T-cell (primary cell): Measurements from ENCODE around the gene IL1RAPL2. TPM values are rescaled to one million over a fixed set of nuclear protein-coding genes. Genes with fewer than 3 reads are reported as not detected.

Experiments
- ATAC-seq, 4 experiments: fragments of 200-7000 bp in 3 of 4; fragments of 150-1000 bp in 1 of 4; cut with Tn5 transposase; replicated peaks in 1 of 4; 1 replicate in 3 of 4; 2 replicates in 1 of 4; pipeline ENCODE4 v1.10.0; 2021; ENCODE audit warnings: moderate library complexity in 3 of 4, mild to moderate bottlenecking in 2 of 4, moderate number of reproducible peaks in 1 of 4
- CTCF ChIA-PET, 2 donors: fragments of 300-600 bp; sonication (Branson Sonifier 250); formaldehyde crosslinking; loops; one replicate each; lab custom pipeline; 2022; ENCODE audit warnings: antibody characterized with exemption in 2 of 2; lab: Charles Lee
- POLR2A ChIA-PET, 2 donors: fragments of 300-600 bp; sonication (Branson Sonifier 250); formaldehyde crosslinking; loops; one replicate each; lab custom pipeline; 2022; ENCODE audit warnings: antibody characterized with exemption in 2 of 2; lab: Charles Lee
- DNase-seq, 35 experiments: peaks; one replicate each; pipeline versions ENCODE4 v3.0.0 to v3.0.0-alpha.2; 2013 to 2023
- H3K27ac ChIP-seq: one replicate; pipeline ENCODE4 v1.5.1; 2013; ENCODE audit warnings: low read length
- H3K27me3 ChIP-seq, 2 experiments: replicated peaks in 1 of 2; 1 replicate in 1 of 2; 2 replicates in 1 of 2; pipeline versions ENCODE4 v1.6.1 to v1.7.0; 2013; ENCODE audit warnings: low read length in 1 of 2, mixed read lengths in 1 of 2; ENCODE audit not compliant: control insufficient read depth in 2 of 2, insufficient read depth in 2 of 2; ENCODE audit errors: extremely low read depth in 1 of 2
- H3K36me3 ChIP-seq, 2 donors: 1 replicate in 1 of 2; 2 replicates in 1 of 2; pipeline versions ENCODE4 v1.6.1 to v1.7.0; 2013; ENCODE audit warnings: low read length in 1 of 2; ENCODE audit not compliant: control insufficient read depth in 2 of 2, insufficient read depth in 1 of 2; ENCODE audit errors: extremely low read depth in 1 of 2
- H3K4me1 ChIP-seq, 2 experiments: 1 replicate in 1 of 2; 2 replicates in 1 of 2; pipeline versions ENCODE4 v1.6.1 to v1.7.0; 2013; ENCODE audit warnings: low read length in 2 of 2, mixed read lengths in 1 of 2; ENCODE audit not compliant: insufficient read depth in 2 of 2, control insufficient read depth in 1 of 2; ENCODE audit errors: extremely low read depth in 1 of 2
- H3K4me3 ChIP-seq, 2 donors: 1 replicate in 1 of 2; 2 replicates in 1 of 2; pipeline versions ENCODE4 v1.5.1 to v1.7.0; 2013; ENCODE audit warnings: mild to moderate bottlenecking in 2 of 2, low read length in 1 of 2, moderate library complexity in 1 of 2; ENCODE audit not compliant: control insufficient read depth in 1 of 2; ENCODE audit errors: extremely low read depth in 1 of 2
- H3K9me3 ChIP-seq: 2 replicates; pipeline ENCODE4 v1.7.0; 2013
- H3K27ac Mint-ChIP-seq, 2 donors: one replicate each; pipeline ENCODE4 v1.8.0; 2020 to 2021; ENCODE audit warnings: mild to moderate bottlenecking in 2 of 2, mixed read lengths in 2 of 2
- H3K27me3 Mint-ChIP-seq, 2 donors: one replicate each; pipeline ENCODE4 v1.8.0; 2021 to 2022; ENCODE audit warnings: mixed read lengths in 2 of 2
- H3K36me3 Mint-ChIP-seq: one replicate; pipeline ENCODE4 v1.8.0; 2021; ENCODE audit warnings: mixed read lengths
- H3K4me1 Mint-ChIP-seq, 3 donors: one replicate each; pipeline ENCODE4 v1.8.0; 2020 to 2022; ENCODE audit warnings: mixed read lengths in 3 of 3, mild to moderate bottlenecking in 1 of 3
- H3K4me3 Mint-ChIP-seq, 3 donors: one replicate each; pipeline ENCODE4 v1.8.0; 2020 to 2022; ENCODE audit warnings: mild to moderate bottlenecking in 3 of 3, mixed read lengths in 3 of 3, moderate library complexity in 3 of 3
- H3K9me3 Mint-ChIP-seq, 3 donors: one replicate each; pipeline ENCODE4 v1.8.0; 2020 to 2022; ENCODE audit warnings: mixed read lengths in 3 of 3
- WGBS: methylation state at CpG from one replicate; pipeline ENCODE4 v1.1.5; 2013; ENCODE audit warnings: missing lambda C conversion rate; ENCODE audit not compliant: insufficient coverage; 5-methylcytosine and 5-hydroxymethylcytosine counted together
- total RNA-seq, 35 experiments: library from RNA in 6 of 35; stranded (reverse) in 6 of 35; fragments of 120-200 nt in 1 of 35; gene quantifications; one replicate each; pipeline versions ENCODE4 v1.2.1 to v1.2.4 and lab custom pipeline; 2013 to 2026

IL1RAPL2 gene
- total RNA-seq, 5 donors from 2014 or later (not counting 1 experiment from before 2014, with no cell fraction given) = not detected

GRCh38 chrX:105120463-105120862 lies 554.5 kb downstream of the IL1RAPL2 start:
- H3K27me3 ChIP-seq = no peaks in the 10 kb centered on the region
- H3K9me3 Mint-ChIP-seq = peaks cover 0 to 3% (median 0%) of the 10 kb centered on the region in 3 donors
- no peak for DNase-seq
- H3K4me3 ChIP-seq = no peak overlapping the region
- CTCF ChIA-PET = no interaction called here
- peaks cover 0 to 3% of the 10 kb centered on the region in 2 donors for H3K27me3 Mint-ChIP-seq
- no CpG with 5 or more reads among the region's 4 CpGs for WGBS
- no peaks in the 10 kb centered on the region for H3K4me1 ChIP-seq
- no peak for ATAC-seq
- no peaks in the 10 kb centered on the region for H3K9me3 ChIP-seq
- H3K4me3 Mint-ChIP-seq = no peak overlapping the region
- POLR2A ChIA-PET = no interaction called here
- no peak overlapping the region for H3K27ac Mint-ChIP-seq
- H3K27ac ChIP-seq = no peak overlapping the region
- H3K36me3 ChIP-seq = no peaks in the 10 kb centered on the region
- H3K36me3 Mint-ChIP-seq = no peaks in the 10 kb centered on the region
- no peaks in the 10 kb centered on the region for H3K4me1 Mint-ChIP-seq

- no peaks in the 10 kb centered on the region for H3K27me3 ChIP-seq
- H3K4me3 ChIP-seq = no peak overlapping the region
- Mint-ChIP-seq H3K4me3 (no peak overlapping the region), H3K9me3 (peaks cover 0 to 3% (median 0%) of the 10 kb centered on the region in 3 donors), H3K27me3 (peaks cover 0 to 3% of the 10 kb centered on the region in 2 donors), H3K27ac (no peak overlapping the region), H3K4me1 (no peaks in the 10 kb centered on the region), H3K36me3 (no peaks in the 10 kb centered on the region)
- ATAC-seq = no peak
- no CpG with 5 or more reads among the region's 2 CpGs for WGBS
- H3K36me3 ChIP-seq = no peaks in the 10 kb centered on the region
- no peak overlapping the region for H3K27ac ChIP-seq
- H3K4me1 ChIP-seq = no peaks in the 10 kb centered on the region
- no peaks in the 10 kb centered on the region for H3K9me3 ChIP-seq
- ChIA-PET POLR2A (no interaction called here), CTCF (interaction anchor here in 1 of 2 donors (0.7 kb wide), 1 partner anchor 26 kb away, joined by 5 read pairs; no protein-coding TSS in a partner anchor)
- DNase-seq = no peak
These were observed 555.2 kb downstream of the IL1RAPL2 start for GRCh38 chrX:105121186-105121585.

DNA sequence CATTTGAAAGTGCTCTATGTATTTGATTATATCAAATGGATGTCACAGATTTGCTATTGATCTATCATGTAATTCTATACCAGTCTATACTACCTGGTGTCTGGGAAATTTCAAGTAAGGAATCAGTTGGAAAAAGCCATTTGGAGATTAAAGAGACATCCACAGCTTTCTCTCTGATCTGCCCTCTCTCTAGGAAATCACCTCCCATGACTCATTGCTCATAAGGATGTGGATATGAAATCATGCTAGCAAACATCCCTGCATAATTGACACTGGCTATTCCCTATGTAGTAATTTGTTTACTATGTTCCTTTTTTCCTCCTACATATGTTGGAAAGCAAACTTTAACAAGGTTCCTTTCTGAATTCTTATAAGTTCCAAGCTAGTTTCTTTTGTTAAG lies 560.2 kb downstream of the IL1RAPL2 start:
- DNase-seq (no peak), ATAC-seq (no peak)
- no peak overlapping the region for H3K4me3 Mint-ChIP-seq
- no peak overlapping the region for H3K27ac Mint-ChIP-seq
- ChIA-PET POLR2A (no interaction called here), CTCF (no interaction called here)
- H3K36me3 ChIP-seq = no peaks in the 10 kb centered on the region
- H3K27me3 Mint-ChIP-seq = peaks cover 0 to 12% of the 10 kb centered on the region in 2 donors
- no peak overlapping the region for H3K27ac ChIP-seq
- no peak overlapping the region for H3K4me3 ChIP-seq
- H3K4me1 Mint-ChIP-seq = no peaks in the 10 kb centered on the region
- no peaks in the 10 kb centered on the region for H3K27me3 ChIP-seq
- no peaks in the 10 kb centered on the region for H3K36me3 Mint-ChIP-seq
- no peaks in the 10 kb centered on the region for H3K9me3 Mint-ChIP-seq
- H3K4me1 ChIP-seq = no peaks in the 10 kb centered on the region
- H3K9me3 ChIP-seq = no peaks in the 10 kb centered on the region

GRCh38 chrX:105134273-105134672 lies 568.3 kb downstream of the IL1RAPL2 start:
- H3K27me3 ChIP-seq = no peaks in the 10 kb centered on the region
- no peak for ATAC-seq
- Mint-ChIP-seq H3K27ac (no peak overlapping the region), H3K9me3 (no peaks in the 10 kb centered on the region), H3K27me3 (peaks cover 0 to 19% of the 10 kb centered on the region in 2 donors), H3K4me1 (no peaks in the 10 kb centered on the region), H3K36me3 (no peaks in the 10 kb centered on the region), H3K4me3 (no peak overlapping the region)
- no peaks in the 10 kb centered on the region for H3K9me3 ChIP-seq
- H3K27ac ChIP-seq = no peak overlapping the region
- no peaks in the 10 kb centered on the region for H3K36me3 ChIP-seq
- no peak for DNase-seq
- ChIA-PET POLR2A (no interaction called here), CTCF (no interaction called here)
- no peak overlapping the region for H3K4me3 ChIP-seq
- H3K4me1 ChIP-seq = no peaks in the 10 kb centered on the region

GRCh38 chrX:105136786-105137185 lies 570.8 kb downstream of the IL1RAPL2 start:
- Mint-ChIP-seq H3K27ac (no peak overlapping the region), H3K27me3 (peaks cover 0 to 17% of the 10 kb centered on the region in 2 donors), H3K4me1 (no peaks in the 10 kb centered on the region), H3K4me3 (no peak overlapping the region), H3K9me3 (no peaks in the 10 kb centered on the region), H3K36me3 (no peaks in the 10 kb centered on the region)
- Histone ChIP-seq H3K27ac (no peak overlapping the region), H3K36me3 (no peaks in the 10 kb centered on the region), H3K4me1 (no peaks in the 10 kb centered on the region), H3K27me3 (no peaks in the 10 kb centered on the region), H3K9me3 (no peaks in the 10 kb centered on the region), H3K4me3 (no peak overlapping the region)
- no peak for ATAC-seq
- ChIA-PET CTCF (no interaction called here), POLR2A (no interaction called here)
- DNase-seq = no peak

DNA sequence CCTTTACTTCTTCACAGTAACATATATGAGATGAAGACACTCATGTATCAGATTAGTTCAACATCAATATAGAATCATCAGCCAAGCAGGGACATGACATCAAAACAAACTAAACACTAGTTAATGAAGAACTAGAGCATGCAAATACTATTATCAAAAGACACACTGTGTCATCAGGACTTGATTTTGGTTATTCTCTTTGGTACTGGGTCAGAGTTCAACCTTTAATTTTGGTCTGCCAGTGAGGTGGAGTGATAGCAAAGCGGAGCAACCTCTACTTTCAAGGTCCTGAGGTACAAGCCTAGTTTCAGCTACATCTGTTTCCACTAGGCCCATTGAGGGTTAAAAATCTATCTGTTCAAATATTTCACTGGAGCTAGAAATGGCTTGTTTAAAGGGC lies 584.0 kb downstream of the IL1RAPL2 start:
- Histone ChIP-seq H3K9me3 (no peaks in the 10 kb centered on the region), H3K36me3 (no peaks in the 10 kb centered on the region), H3K27me3 (no peaks in the 10 kb centered on the region), H3K27ac (no peak overlapping the region), H3K4me3 (no peak overlapping the region), H3K4me1 (no peaks in the 10 kb centered on the region)
- no peaks in the 10 kb centered on the region for H3K36me3 Mint-ChIP-seq
- no peak for DNase-seq
- no peaks in the 10 kb centered on the region for H3K9me3 Mint-ChIP-seq
- no peak for ATAC-seq
- H3K27me3 Mint-ChIP-seq = no peaks in the 10 kb centered on the region
- H3K27ac Mint-ChIP-seq = no peak overlapping the region
- no peaks in the 10 kb centered on the region for H3K4me1 Mint-ChIP-seq
- ChIA-PET CTCF (no interaction called here), POLR2A (no interaction called here)
- H3K4me3 Mint-ChIP-seq = no peak overlapping the region
- WGBS = no CpG with 5 or more reads among the region's 1 CpG

DNA sequence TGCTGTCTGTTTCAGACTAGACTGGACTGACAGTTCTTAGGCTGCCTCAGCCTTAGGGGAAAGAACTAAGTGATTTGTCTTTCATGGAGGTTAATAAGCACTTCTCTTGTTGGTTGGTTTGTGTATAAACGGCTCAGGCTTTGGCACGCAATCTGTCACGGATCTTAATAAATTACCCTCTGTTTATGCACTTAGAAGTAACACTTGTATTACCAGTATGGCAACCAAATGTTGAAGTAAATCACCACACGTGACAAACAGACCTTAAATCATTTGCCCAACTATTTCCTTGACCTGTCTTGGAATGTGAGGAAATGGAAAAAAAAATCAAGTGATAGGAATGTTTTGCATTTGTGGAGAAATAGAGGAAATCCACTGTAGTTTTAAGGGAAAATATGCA lies 584.6 kb downstream of the IL1RAPL2 start:
- CTCF ChIA-PET = no interaction called here
- no peak overlapping the region for H3K27ac Mint-ChIP-seq
- POLR2A ChIA-PET = no interaction called here
- H3K9me3 ChIP-seq = no peaks in the 10 kb centered on the region
- no peak for ATAC-seq
- no peak overlapping the region for H3K27ac ChIP-seq
- no peaks in the 10 kb centered on the region for H3K27me3 Mint-ChIP-seq
- H3K4me3 Mint-ChIP-seq = no peak overlapping the region
- no peaks in the 10 kb centered on the region for H3K36me3 ChIP-seq
- no peaks in the 10 kb centered on the region for H3K36me3 Mint-ChIP-seq
- no peaks in the 10 kb centered on the region for H3K4me1 Mint-ChIP-seq
- no peak overlapping the region for H3K4me3 ChIP-seq
- no peaks in the 10 kb centered on the region for H3K27me3 ChIP-seq
- no peaks in the 10 kb centered on the region for H3K4me1 ChIP-seq
- DNase-seq = no peak
- no CpG with 5 or more reads among the region's 4 CpGs for WGBS
- no peaks in the 10 kb centered on the region for H3K9me3 Mint-ChIP-seq
